Naive thymus-derived CD4-positive, alpha-beta T cell (primary cell): ENCODE data around the gene RNF152. TPM values are rescaled to one million over a fixed set of nuclear protein-coding genes. Genes with fewer than 3 reads are reported as not detected.

Source experiments
- ATAC-seq: fragments of 150-1000 bp; cut with Tn5 transposase; 2 replicates; pipeline ENCODE4 v1.10.0; 2021; ENCODE audit warnings: mild to moderate bottlenecking, moderate library complexity
- CTCF ChIA-PET: fragments of 350-600 bp; sonication (Branson Sonifier 250); formaldehyde crosslinking; loops from one replicate; lab custom pipeline; 2021; ENCODE audit warnings: antibody characterized with exemption; lab: Charles Lee
- POLR2A ChIA-PET: fragments of 350-600 bp; sonication (Branson Sonifier 250); formaldehyde crosslinking; loops from one replicate; lab custom pipeline; 2021; ENCODE audit warnings: antibody characterized with exemption, inconsistent platforms; lab: Charles Lee
- DNase-seq, 9 donors: peaks; one replicate each; pipeline versions ENCODE4 v3.0.0 to v3.0.0-alpha.2; 2020 to 2022; ENCODE audit warnings: mixed read lengths in 1 of 9
- H3K27ac ChIP-seq: one replicate; pipeline ENCODE4 v1.7.0; 2013; ENCODE audit warnings: mild to moderate bottlenecking, low read depth, low read length, moderate library complexity
- H3K27me3 ChIP-seq, 2 donors: one replicate each; pipeline ENCODE4 v1.7.0; 2013; ENCODE audit warnings: low read length in 2 of 2, mild to moderate bottlenecking in 2 of 2, moderate library complexity in 2 of 2; ENCODE audit not compliant: control insufficient read depth in 2 of 2, insufficient read depth in 2 of 2
- H3K36me3 ChIP-seq, 3 experiments: 1 replicate in 2 of 3; 2 replicates in 1 of 3; pipeline ENCODE4 v1.7.0; 2013; ENCODE audit warnings: low read length in 3 of 3, mild to moderate bottlenecking in 3 of 3, moderate library complexity in 1 of 3; ENCODE audit not compliant: insufficient read depth in 3 of 3, control insufficient read depth in 2 of 3
- H3K4me1 ChIP-seq, 2 donors: one replicate each; pipeline ENCODE4 v1.7.0; 2013; ENCODE audit warnings: low read length in 2 of 2, mild to moderate bottlenecking in 2 of 2, moderate library complexity in 1 of 2; ENCODE audit not compliant: control insufficient read depth in 2 of 2, insufficient read depth in 2 of 2
- H3K4me3 ChIP-seq: 2 replicates; pipeline ENCODE4 v1.7.0; 2013; ENCODE audit warnings: mild to moderate bottlenecking, low read length
- H3K9me3 ChIP-seq, 3 experiments: 1 replicate in 2 of 3; 2 replicates in 1 of 3; pipeline ENCODE4 v1.7.0; 2013; ENCODE audit warnings: low read length in 3 of 3; ENCODE audit not compliant: control insufficient read depth in 2 of 3
- H3K27ac Mint-ChIP-seq, 9 donors: one replicate each; pipeline ENCODE4 v1.8.0; 2020 to 2022; ENCODE audit warnings: mixed read lengths in 9 of 9, mild to moderate bottlenecking in 8 of 9, moderate library complexity in 5 of 9, inconsistent platforms in 2 of 9
- H3K27me3 Mint-ChIP-seq, 5 donors: one replicate each; pipeline ENCODE4 v1.8.0; 2021 to 2022; ENCODE audit warnings: mixed read lengths in 5 of 5, mild to moderate bottlenecking in 1 of 5
- H3K36me3 Mint-ChIP-seq, 5 donors: one replicate each; pipeline ENCODE4 v1.8.0; 2020 to 2022; ENCODE audit warnings: mixed read lengths in 5 of 5, mild to moderate bottlenecking in 3 of 5, inconsistent platforms in 1 of 5
- H3K4me1 Mint-ChIP-seq, 7 donors: one replicate each; pipeline ENCODE4 v1.8.0; 2020 to 2022; ENCODE audit warnings: mixed read lengths in 7 of 7, mild to moderate bottlenecking in 3 of 7, inconsistent platforms in 1 of 7
- H3K4me3 Mint-ChIP-seq, 10 donors: one replicate each; pipeline ENCODE4 v1.8.0; 2020 to 2022; ENCODE audit warnings: mild to moderate bottlenecking in 10 of 10, mixed read lengths in 10 of 10, moderate library complexity in 6 of 10, inconsistent platforms in 2 of 10
- H3K9me3 Mint-ChIP-seq, 11 donors: one replicate each; pipeline ENCODE4 v1.8.0; 2020 to 2022; ENCODE audit warnings: mixed read lengths in 11 of 11, mild to moderate bottlenecking in 4 of 11, inconsistent platforms in 1 of 11, moderate library complexity in 1 of 11
- intact Hi-C, 2 donors: fragments of 100-400 bp; cut with micrococcal nuclease; formaldehyde crosslinking; loops; one replicate each; pipeline ENCODE4 v1.15.1; 2023
- polyA plus RNA-seq, 2 donors: library from polyadenylated mRNA; unstranded; fragments of 300-500 nt; fragmentation: Illumina TruSeq; gene quantifications; one replicate each; pipeline ENCODE4 v1.2.3, GENCODE V29; 2021
- total RNA-seq, 6 experiments: library from RNA in 5 of 6; stranded (reverse) in 5 of 6; gene quantifications; 1 replicate in 5 of 6; 2 replicates in 1 of 6; pipeline ENCODE4 v1.2.3 and lab custom pipeline; 2021 to 2026

RNF152 gene
- total and polyA plus RNA-seq, 7 experiments from 2014 or later: 0.08 to 1.9 (median 1.7) TPM; not detected in 4

DNA sequence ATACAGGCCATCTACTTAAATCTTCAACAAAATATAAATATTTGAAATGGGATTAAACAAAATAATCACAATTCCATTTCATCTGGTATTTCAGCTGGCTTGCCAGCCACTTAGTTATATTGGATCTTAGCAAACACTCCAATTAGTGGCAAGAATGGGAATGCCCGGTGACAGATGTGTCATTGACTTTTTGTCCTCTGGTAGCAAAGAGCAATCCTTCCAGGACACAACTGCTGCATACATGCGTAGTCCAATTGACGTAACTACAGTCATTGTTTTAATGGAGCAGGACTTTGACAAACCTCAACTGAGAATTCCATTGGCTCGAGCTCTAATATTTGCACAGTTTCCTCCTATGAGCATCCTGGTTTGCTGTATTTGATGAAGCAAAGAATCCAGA lies 69.9 kb downstream of the RNF152 start:
- H3K27ac ChIP-seq: no peak overlapping the region
- no peaks in the 10 kb centered on the region for H3K36me3 ChIP-seq
- H3K9me3 Mint-ChIP-seq: peaks cover 0 to 4% (median 0%) of the 10 kb centered on the region in 11 donors
- H3K9me3 ChIP-seq: no peaks in the 10 kb centered on the region
- intact Hi-C loops: no loop called here
- no peak overlapping the region for H3K27ac Mint-ChIP-seq
- H3K4me3 Mint-ChIP-seq: no peak overlapping the region
- H3K27me3 Mint-ChIP-seq: peaks cover 0 to 18% (median 0%) of the 10 kb centered on the region in 5 donors
- no peaks in the 10 kb centered on the region for H3K27me3 ChIP-seq
- DNase-seq (no peak), ATAC-seq (no peak)
- H3K36me3 Mint-ChIP-seq: peaks cover 0 to 5% (median 0%) of the 10 kb centered on the region in 5 donors
- H3K4me3 ChIP-seq: no peak overlapping the region
- CTCF ChIA-PET: no interaction called here
- POLR2A ChIA-PET: no interaction called here
- no peaks in the 10 kb centered on the region for H3K4me1 Mint-ChIP-seq
- H3K4me1 ChIP-seq: no peaks in the 10 kb centered on the region

DNA sequence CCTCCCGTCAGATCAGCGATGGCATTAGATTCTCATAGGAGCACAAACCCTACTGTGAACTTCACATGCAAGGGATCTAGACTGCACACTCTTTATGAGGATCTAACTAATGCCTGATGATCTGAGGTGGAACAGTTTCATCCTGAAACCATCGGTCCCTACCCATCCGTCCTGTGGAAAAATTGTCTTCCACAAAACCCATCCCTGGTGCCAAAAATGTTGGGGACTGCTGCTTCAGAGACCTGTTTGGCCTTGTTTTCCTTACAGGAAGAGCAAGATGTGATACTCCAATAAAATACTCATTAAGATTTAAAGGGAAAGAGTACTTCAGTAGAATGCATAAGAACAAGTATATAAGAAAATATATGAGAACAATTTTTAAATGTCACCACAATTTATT lies 71.1 kb downstream of the RNF152 start:
- H3K36me3 ChIP-seq: no peaks in the 10 kb centered on the region
- H3K36me3 Mint-ChIP-seq: peaks cover 0 to 5% (median 0%) of the 10 kb centered on the region in 5 donors

DNA sequence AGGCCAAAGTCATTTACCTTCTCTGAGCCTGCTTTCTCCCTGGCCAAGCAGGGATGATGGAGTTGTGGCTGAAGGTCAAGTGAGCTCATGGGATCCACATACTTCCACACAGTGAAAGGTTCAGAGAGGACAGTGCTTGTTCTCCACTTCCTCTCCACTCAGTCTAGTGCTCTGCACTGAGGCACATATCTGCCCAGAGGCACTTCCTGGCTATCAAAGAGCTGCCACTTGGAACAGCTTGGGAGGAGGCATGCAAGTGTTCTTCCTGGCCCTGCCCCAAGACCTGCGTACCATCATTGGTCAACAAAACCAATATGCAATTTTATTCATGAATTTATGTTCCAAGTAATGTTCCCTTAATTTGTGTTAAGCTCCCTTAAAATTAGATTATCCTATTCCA lies 71.9 kb downstream of the RNF152 start:
- Mint-ChIP-seq H3K27me3 (peaks cover 0 to 6% (median 0%) of the 10 kb centered on the region in 5 donors), H3K4me1 (no peaks in the 10 kb centered on the region), H3K27ac (no peak overlapping the region), H3K36me3 (peaks cover 0 to 5% (median 0%) of the 10 kb centered on the region in 5 donors), H3K4me3 (no peak overlapping the region), H3K9me3 (peaks cover 0 to 4% (median 0%) of the 10 kb centered on the region in 11 donors)
- no peaks in the 10 kb centered on the region for H3K36me3 ChIP-seq
- CTCF ChIA-PET: no interaction called here
- intact Hi-C loops: no loop called here
- H3K4me1 ChIP-seq: no peaks in the 10 kb centered on the region
- H3K27me3 ChIP-seq: no peaks in the 10 kb centered on the region
- no peaks in the 10 kb centered on the region for H3K9me3 ChIP-seq
- POLR2A ChIA-PET: no interaction called here
- no peak overlapping the region for H3K4me3 ChIP-seq
- no peak overlapping the region for H3K27ac ChIP-seq
- ATAC-seq (peak; percentile 20), DNase-seq (no peak)

More for the DNA sequence above, 71.1 kb downstream of the RNF152 start:
- intact Hi-C loops: no loop called here
- Mint-ChIP-seq H3K27ac (no peak overlapping the region), H3K27me3 (peaks cover 0 to 11% (median 0%) of the 10 kb centered on the region in 5 donors), H3K4me3 (no peak overlapping the region), H3K4me1 (no peaks in the 10 kb centered on the region), H3K9me3 (peaks cover 0 to 4% (median 0%) of the 10 kb centered on the region in 11 donors)
- POLR2A ChIA-PET: no interaction called here
- Histone ChIP-seq H3K4me3 (no peak overlapping the region), H3K27ac (no peak overlapping the region), H3K27me3 (no peaks in the 10 kb centered on the region), H3K9me3 (no peaks in the 10 kb centered on the region), H3K4me1 (no peaks in the 10 kb centered on the region)
- no peak for ATAC-seq
- CTCF ChIA-PET: no interaction called here
- no peak for DNase-seq

DNA sequence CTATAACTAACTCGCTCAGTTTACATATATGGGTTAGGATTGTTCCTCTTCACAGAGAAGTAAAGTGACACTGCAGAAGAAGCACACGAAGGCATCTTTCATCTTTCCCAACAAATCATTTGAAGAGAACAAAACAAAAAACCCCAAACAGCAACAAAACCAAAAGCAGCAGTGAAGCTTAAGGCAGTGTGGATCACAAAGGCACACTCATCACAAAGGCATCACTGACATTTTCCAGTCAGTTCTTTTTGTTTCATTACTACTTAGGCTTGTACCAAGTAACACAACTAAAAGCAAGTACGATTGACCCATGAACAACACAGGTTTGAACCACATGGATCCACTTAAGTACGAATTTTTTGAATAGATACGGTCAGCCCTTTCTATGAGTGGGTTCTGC lies 75.7 kb downstream of the RNF152 start:
- Histone ChIP-seq H3K27me3 (no peaks in the 10 kb centered on the region), H3K4me3 (no peak overlapping the region), H3K4me1 (no peaks in the 10 kb centered on the region), H3K9me3 (no peaks in the 10 kb centered on the region), H3K27ac (no peak overlapping the region), H3K36me3 (no peaks in the 10 kb centered on the region)
- Mint-ChIP-seq H3K36me3 (peaks cover 0 to 5% (median 0%) of the 10 kb centered on the region in 5 donors), H3K4me3 (no peak overlapping the region), H3K4me1 (no peaks in the 10 kb centered on the region), H3K27ac (no peak overlapping the region), H3K9me3 (peaks cover 0 to 4% (median 0%) of the 10 kb centered on the region in 11 donors), H3K27me3 (peaks cover 0 to 6% (median 5%) of the 10 kb centered on the region in 5 donors)
- intact Hi-C loops: loop anchor here in 1 of 2 donors (2.0 kb wide), 1 partner anchor 34 kb away; no protein-coding TSS in a partner anchor
- DNase-seq (no peak), ATAC-seq (no peak)
- ChIA-PET CTCF (no interaction called here), POLR2A (no interaction called here)

DNA sequence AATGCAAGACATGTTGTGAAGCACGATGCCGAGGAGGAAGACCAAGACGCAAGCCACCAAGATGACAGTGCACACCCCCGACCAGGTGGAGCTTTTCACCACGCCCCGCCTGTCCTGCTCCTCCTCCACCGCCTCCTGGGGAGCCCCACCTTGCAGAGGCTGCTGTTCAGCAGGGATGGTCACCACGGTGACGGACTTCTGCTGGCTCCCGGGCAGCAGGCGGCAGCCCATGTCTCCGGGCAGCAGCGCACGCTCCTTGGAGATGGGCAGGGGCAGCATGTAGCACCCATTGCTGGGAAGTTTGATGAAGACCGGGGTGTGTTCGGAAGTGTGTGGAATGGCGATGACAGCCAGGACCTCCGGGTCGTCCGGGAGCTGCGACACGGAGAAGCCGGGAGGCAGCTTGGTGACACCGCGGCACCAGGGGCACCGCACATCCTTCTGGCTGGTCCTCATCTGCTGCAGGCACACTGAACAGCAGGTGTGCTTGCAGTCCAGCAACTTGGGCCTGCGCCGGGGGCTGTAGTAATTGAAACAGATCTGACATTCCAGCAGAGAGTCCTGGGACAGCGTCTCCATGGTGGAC lies 76.8 kb downstream of the RNF152 start:
- Mint-ChIP-seq H3K4me3 (no peak overlapping the region), H3K9me3 (peaks cover 0 to 4% (median 0%) of the 10 kb centered on the region in 11 donors), H3K4me1 (no peaks in the 10 kb centered on the region), H3K36me3 (peaks cover 0 to 5% (median 0%) of the 10 kb centered on the region in 5 donors), H3K27me3 (peaks cover 0 to 6% (median 5%) of the 10 kb centered on the region in 5 donors), H3K27ac (no peak overlapping the region)
- POLR2A ChIA-PET: no interaction called here
- intact Hi-C loops: loop anchor here in 1 of 2 donors (2.0 kb wide), 1 partner anchor 33 kb away; no protein-coding TSS in a partner anchor
- no peak overlapping the region for H3K4me3 ChIP-seq
- H3K36me3 ChIP-seq: no peaks in the 10 kb centered on the region
- H3K27ac ChIP-seq: no peak overlapping the region
- H3K27me3 ChIP-seq: no peaks in the 10 kb centered on the region
- ATAC-seq (no peak), DNase-seq (no peak)
- CTCF ChIA-PET: no interaction called here
- H3K4me1 ChIP-seq: no peaks in the 10 kb centered on the region
- H3K9me3 ChIP-seq: no peaks in the 10 kb centered on the region

DNA sequence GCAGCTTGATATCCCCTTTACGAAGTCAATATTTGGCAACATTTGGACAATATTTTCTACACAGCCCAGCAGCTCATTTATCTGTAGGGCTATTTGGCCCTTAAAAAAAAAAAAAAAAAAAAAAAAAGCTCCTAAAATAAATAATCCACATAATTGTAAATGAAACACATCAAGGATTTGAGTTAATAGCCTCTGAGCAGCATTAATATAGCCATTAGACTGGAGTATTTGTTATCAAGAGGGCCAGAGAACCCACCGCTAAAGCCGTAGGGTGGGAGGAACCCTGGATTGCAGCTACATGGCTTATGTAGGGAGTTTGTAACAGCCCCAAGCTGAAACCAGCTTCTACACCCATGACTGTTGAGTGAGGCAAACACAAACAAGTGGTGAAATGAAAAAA lies 84.5 kb downstream of the RNF152 start:
- Mint-ChIP-seq H3K4me1 (no peaks in the 10 kb centered on the region), H3K36me3 (no peaks in the 10 kb centered on the region), H3K4me3 (no peak overlapping the region), H3K27ac (no peak overlapping the region), H3K27me3 (peaks cover 0 to 11% (median 8%) of the 10 kb centered on the region in 5 donors), H3K9me3 (peaks cover 0 to 1% (median 0%) of the 10 kb centered on the region in 11 donors)
- no peaks in the 10 kb centered on the region for H3K36me3 ChIP-seq
- H3K27me3 ChIP-seq: no peaks in the 10 kb centered on the region
- CTCF ChIA-PET: no interaction called here
- no peak for ATAC-seq
- POLR2A ChIA-PET: no interaction called here
- H3K9me3 ChIP-seq: no peaks in the 10 kb centered on the region
- no peak overlapping the region for H3K4me3 ChIP-seq
- no peaks in the 10 kb centered on the region for H3K4me1 ChIP-seq
- intact Hi-C loops: no loop called here
- no peak overlapping the region for H3K27ac ChIP-seq
- DNase-seq: no peak

DNA sequence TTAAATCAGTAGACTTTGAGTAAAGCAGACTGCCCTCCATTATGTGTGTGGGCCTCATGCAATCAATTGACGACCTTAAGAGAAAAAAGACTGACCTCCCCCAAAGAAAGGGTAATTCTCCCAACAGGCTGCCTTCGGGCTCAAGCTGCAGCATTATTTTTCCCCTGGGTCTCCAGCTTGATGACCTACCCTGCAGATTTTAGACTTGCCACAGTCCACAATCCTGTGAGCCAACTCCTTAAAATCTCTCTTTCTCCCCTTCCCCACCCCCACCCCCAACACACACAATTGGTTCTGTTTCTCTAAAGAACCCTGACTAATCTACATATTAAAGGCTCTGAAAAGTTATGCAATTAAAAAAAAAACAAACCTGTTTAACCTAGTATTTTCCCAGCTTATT lies 89.4 kb downstream of the RNF152 start:
- H3K4me3 Mint-ChIP-seq: no peak overlapping the region
- no peaks in the 10 kb centered on the region for H3K36me3 ChIP-seq
- no peak overlapping the region for H3K4me3 ChIP-seq
- no peaks in the 10 kb centered on the region for H3K9me3 ChIP-seq
- no peaks in the 10 kb centered on the region for H3K4me1 Mint-ChIP-seq
- ChIA-PET CTCF (no interaction called here), POLR2A (no interaction called here)
- H3K27me3 ChIP-seq: no peaks in the 10 kb centered on the region
- no peaks in the 10 kb centered on the region for H3K36me3 Mint-ChIP-seq
- no peak overlapping the region for H3K27ac Mint-ChIP-seq
- peaks cover 0 to 4% (median 0%) of the 10 kb centered on the region in 11 donors for H3K9me3 Mint-ChIP-seq
- H3K4me1 ChIP-seq: no peaks in the 10 kb centered on the region
- intact Hi-C loops: no loop called here
- peaks cover 4 to 17% (median 13%) of the 10 kb centered on the region in 5 donors for H3K27me3 Mint-ChIP-seq
- no peak for DNase-seq
- no peak overlapping the region for H3K27ac ChIP-seq
- ATAC-seq: no peak
